ENCODE measurements around the gene ZDHHC13. TPM values are rescaled to one million over a fixed set of nuclear protein-coding genes. Genes with fewer than 3 reads are reported as not detected.

The ZDHHC13 gene
- total RNA-seq, 1 donor: 20.3 TPM

DNA sequence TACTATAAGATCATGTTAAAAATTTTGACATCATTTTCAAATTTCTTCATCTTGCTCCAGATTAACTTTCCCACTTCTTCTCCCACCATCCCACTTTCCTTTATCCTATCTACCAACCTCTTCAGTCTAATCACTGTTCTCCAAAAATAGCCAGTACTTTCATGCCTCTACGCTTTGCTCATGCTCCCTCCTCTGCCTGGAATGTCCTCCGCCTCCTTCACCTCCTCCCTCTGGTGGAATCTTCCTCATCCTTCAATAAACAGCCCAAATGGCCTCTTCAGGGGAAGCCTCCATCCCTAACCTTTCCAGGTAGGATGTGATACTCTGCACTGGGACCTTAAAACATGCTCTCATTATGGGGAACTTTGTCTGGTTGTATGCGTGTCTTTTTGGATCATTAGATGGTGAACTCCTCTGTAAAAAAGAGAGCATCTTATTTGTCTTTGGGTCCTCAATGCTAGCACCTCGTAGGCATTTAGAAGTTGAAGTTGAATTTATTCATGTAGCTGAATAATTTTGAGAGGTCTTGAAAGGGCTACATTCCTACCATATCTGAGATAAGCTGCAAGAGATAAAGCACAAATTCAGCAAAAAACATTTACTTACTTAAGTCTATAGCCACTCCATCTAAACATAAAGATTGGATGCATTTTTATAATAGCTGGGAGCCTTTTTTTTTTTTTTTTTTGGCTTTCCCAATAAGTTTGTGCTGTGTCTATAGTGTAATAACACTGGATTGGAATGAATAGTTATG, 92.8 kb downstream of the ZDHHC13 start:
- TF ChIP-seq CTCF (IDR thresholded peaks at IDR 0.05; ENCODE audit: insufficient read depth, low read depth, low read length): no peak
- H3K4me3 ChIP-seq (ENCODE audit: low read depth, low read length): no peak overlapping the region
- DNase-seq (ENCODE audit: low read depth): no peak

GRCh38 chr11:19216021-19216420, 99.1 kb downstream of the ZDHHC13 start:
- H3K4me3 ChIP-seq (ENCODE audit: low read depth, low read length): no peak overlapping the region
- TF ChIP-seq CTCF (IDR thresholded peaks at IDR 0.05; ENCODE audit: insufficient read depth, low read depth, low read length): no peak
- DNase-seq (ENCODE audit: low read depth): no peak

DNA sequence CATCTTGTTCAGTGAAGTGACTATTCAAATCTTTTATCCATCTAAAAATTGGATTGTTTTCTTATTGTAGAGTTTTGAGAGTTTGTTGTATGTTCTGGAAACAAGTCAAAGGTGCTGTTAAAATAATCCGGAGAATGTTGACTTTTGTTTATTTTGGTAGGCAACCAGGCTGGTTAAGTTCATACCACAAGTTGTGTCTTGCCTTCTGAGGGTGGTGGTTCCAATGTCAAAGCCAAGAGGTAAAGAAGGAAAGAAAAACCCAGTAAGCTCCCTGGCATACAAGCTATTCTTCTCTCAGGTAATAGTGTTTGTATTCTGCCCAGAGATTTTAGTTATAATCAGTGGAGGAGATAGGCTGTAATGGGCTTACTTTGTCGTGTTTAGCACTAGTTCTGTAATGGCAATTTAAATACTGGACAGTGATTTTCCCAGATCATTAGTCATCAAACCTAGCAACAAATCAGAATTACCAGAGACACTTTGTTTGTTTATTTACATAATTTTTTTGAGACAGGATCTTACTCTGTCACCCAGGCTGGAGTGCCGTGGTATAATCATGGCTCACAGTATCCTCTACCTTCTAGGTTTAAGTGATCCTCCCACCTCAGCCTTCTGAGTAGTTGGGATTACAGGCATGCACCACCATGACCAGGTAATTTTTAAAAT, 99.9 kb downstream of the ZDHHC13 start:
- no peak for TF ChIP-seq CTCF (IDR thresholded peaks at IDR 0.05; ENCODE audit: insufficient read depth, low read depth, low read length)
- DNase-seq (ENCODE audit: low read depth): no peak
- H3K4me3 ChIP-seq (ENCODE audit: low read depth, low read length): no peak overlapping the region

DNA sequence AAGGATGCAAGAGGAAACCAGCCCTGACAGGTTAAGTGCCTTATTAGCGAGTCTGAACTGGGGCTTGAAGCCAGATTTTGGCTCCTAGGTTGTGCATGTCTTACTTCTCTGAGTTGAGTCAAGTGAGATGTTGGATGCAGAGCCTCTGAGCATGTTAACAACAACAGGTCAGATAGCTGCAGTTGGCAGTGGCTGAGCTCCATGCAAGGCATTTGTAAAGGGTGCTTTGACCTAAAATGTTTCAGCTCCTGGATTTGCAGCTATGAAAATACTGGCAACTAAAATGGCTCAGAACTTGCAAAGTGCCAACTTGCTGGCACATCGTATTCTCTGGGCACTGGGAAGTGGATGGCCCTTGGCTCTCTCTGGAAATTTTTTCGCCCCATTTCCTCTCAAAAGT, 101.2 kb downstream of the ZDHHC13 start:
- no peak overlapping the region for H3K4me3 ChIP-seq (ENCODE audit: low read depth, low read length)
- TF ChIP-seq CTCF (IDR thresholded peaks at IDR 0.05; ENCODE audit: insufficient read depth, low read depth, low read length): no peak
- DNase-seq (ENCODE audit: low read depth): no peak

DNA sequence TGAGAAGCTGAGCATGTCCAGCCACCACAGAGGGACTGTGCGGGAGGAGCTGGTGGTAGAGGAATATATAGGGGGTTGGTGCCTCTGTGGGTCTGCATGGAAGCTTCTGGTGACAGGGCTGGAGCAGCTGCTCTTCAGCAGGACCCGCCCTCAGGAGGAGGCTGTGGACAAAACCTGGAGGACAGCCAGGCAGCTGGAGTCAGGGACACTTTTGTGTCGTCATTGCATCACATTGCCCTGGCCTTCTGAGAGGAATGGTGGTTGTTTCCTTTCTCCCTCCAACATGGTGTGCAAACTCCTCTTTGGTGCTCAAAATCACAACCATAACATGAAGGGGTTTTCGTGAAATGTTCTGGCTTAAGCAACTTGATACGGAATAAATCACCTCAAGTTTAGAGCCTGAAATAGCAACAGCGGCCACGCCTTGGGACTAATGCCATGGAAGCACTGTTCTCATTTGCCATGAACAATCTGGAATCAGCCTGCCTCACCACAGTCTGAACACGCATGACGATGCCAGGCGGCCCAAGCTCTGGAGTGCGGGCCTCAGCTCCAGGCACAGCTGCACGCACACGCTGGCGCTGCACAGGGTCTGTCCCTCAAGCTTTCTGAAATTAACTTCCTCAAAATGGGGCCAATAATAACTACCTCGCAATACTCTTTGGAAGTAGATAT, 102.0 kb downstream of the ZDHHC13 start:
- peak; percentile 11 for DNase-seq (ENCODE audit: low read depth)
- no peak overlapping the region for H3K4me3 ChIP-seq (ENCODE audit: low read depth, low read length)

More for the DNA sequence above, 102.0 kb downstream of the ZDHHC13 start:
- TF ChIP-seq CTCF (IDR thresholded peaks at IDR 0.05; ENCODE audit: insufficient read depth, low read depth, low read length): no peak
